Lung (tissue), 12 donors: ENCODE data around the gene ITPKB. TPM values are rescaled to one million over a fixed set of nuclear protein-coding genes. Genes with fewer than 3 reads are reported as not detected.
A peak's percentile ranks its signal among the peaks of the same experiment; 100 is the strongest.

ENCODE experiments used
- ATAC-seq: fragments of 200-7000 bp; cut with Tn5 transposase; one replicate; pipeline ENCODE4 v1.9.1; 2020; ENCODE audit warnings: moderate number of reproducible peaks; ENCODE audit not compliant: insufficient read depth, low FRiP score
- DNase-seq, 3 donors: peaks; one replicate each; pipeline ENCODE4 v3.0.0-alpha.2; 2013 to 2017
- H3K27ac ChIP-seq, 2 donors: one replicate each; pipeline ENCODE4 v1.5.1; 2013; ENCODE audit warnings: mild to moderate bottlenecking in 2 of 2, moderate library complexity in 2 of 2, control low read depth in 1 of 2, inconsistent platforms in 1 of 2, low read depth in 1 of 2, low read length in 1 of 2
- H3K27me3 ChIP-seq, 3 donors: one replicate each; pipeline ENCODE4 v1.5.1; 2013; ENCODE audit warnings: low read length in 2 of 3; ENCODE audit not compliant: control insufficient read depth in 3 of 3, insufficient read depth in 3 of 3
- H3K36me3 ChIP-seq, 4 donors: one replicate each; pipeline ENCODE4 v1.5.1; 2013; ENCODE audit warnings: low read length in 4 of 4, mild to moderate bottlenecking in 1 of 4, moderate library complexity in 1 of 4; ENCODE audit not compliant: control insufficient read depth in 4 of 4, insufficient read depth in 4 of 4
- H3K4me1 ChIP-seq, 5 donors: one replicate each; pipeline ENCODE4 v1.5.1; 2013; ENCODE audit warnings: low read length in 5 of 5, mild to moderate bottlenecking in 2 of 5, moderate library complexity in 1 of 5; ENCODE audit not compliant: control insufficient read depth in 5 of 5, insufficient read depth in 5 of 5
- H3K4me3 ChIP-seq: one replicate; pipeline ENCODE4 v1.5.1; 2013; ENCODE audit warnings: mild to moderate bottlenecking, control low read depth, moderate library complexity
- H3K9ac ChIP-seq, 2 donors: one replicate each; pipeline ENCODE4 v1.5.1; 2013; ENCODE audit warnings: low read length in 2 of 2, control low read depth in 1 of 2; ENCODE audit not compliant: insufficient read depth in 1 of 2
- H3K9me3 ChIP-seq, 4 donors: one replicate each; pipeline ENCODE4 v1.5.1; 2013; ENCODE audit warnings: low read length in 3 of 4, mild to moderate bottlenecking in 1 of 4, moderate library complexity in 1 of 4; ENCODE audit not compliant: control insufficient read depth in 4 of 4, insufficient read depth in 3 of 4
- WGBS, 2 donors: extraction: QIAGEN DNeasy Blood & Tissue Kit; methylation state at CpG; one replicate each; pipeline ENCODE4 v1.1.7; 2013; 5-methylcytosine and 5-hydroxymethylcytosine counted together
- polyA plus RNA-seq, 2 donors: library from polyadenylated mRNA; stranded (reverse); fragments of 200-250 nt; gene quantifications; one replicate each; pipeline ENCODE4 v1.2.1, GENCODE V29; 2013
- total RNA-seq, 2 donors: library from RNA; depleted of rRNA in 1 of 2; stranded (reverse); fragments of >200 nt in 1 of 2; gene quantifications; one replicate each; pipeline ENCODE4 v1.2.1, GENCODE V29; 2014 to 2021
- TF ChIP-seq, protein P1 (sequence below): IDR thresholded peaks from 2 replicates; pipeline ENCODE4 v1.5.1; 2012; ENCODE audit warnings: mild to moderate bottlenecking; ENCODE audit errors: control extremely low read depth, extremely low read depth
- donor health status: control.
- donor health status: control.
- donor health status: Bipolar disorder and iron deficiency.
- donor health status: healthy.
- donor health status: DM: yes; HTN: yes; CAD: no.

ITPKB gene
- total and polyA plus RNA-seq, 4 donors, result 9.9 to 46.6 (median 28.1) TPM

DNA sequence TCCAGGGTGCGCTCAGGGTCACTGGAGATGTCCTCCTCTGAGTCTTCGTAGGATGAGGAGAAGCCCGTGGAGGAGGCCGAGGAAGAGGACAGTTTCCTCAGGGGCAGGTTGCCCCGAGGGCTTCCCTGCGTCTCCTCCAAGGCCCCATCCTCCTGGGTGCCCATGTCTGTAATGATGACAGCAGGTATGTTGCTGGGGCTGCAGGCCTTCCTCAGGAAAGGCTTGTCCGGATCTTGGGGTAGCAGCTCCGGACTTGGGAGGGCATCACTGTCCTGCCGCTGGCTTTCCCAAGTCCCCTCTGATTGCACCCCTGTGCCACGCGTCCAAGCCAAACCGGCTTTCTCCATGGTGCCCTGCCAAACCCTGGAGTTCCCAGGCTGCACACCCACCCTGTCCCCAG, 3.5 kb downstream of the ITPKB start:
- H3K4me3 ChIP-seq, result peak overlapping the region; percentile 38
- H3K36me3 ChIP-seq, result peaks cover 0 to 18% (median 13%) of the 10 kb centered on the region in 4 donors
- DNase-seq (no peak), ATAC-seq (no peak)
- peaks cover 0 to 2% (median 0%) of the 10 kb centered on the region in 4 donors for H3K9me3 ChIP-seq
- H3K27me3 ChIP-seq, result no peaks in the 10 kb centered on the region
- TF ChIP-seq, protein P1, sequence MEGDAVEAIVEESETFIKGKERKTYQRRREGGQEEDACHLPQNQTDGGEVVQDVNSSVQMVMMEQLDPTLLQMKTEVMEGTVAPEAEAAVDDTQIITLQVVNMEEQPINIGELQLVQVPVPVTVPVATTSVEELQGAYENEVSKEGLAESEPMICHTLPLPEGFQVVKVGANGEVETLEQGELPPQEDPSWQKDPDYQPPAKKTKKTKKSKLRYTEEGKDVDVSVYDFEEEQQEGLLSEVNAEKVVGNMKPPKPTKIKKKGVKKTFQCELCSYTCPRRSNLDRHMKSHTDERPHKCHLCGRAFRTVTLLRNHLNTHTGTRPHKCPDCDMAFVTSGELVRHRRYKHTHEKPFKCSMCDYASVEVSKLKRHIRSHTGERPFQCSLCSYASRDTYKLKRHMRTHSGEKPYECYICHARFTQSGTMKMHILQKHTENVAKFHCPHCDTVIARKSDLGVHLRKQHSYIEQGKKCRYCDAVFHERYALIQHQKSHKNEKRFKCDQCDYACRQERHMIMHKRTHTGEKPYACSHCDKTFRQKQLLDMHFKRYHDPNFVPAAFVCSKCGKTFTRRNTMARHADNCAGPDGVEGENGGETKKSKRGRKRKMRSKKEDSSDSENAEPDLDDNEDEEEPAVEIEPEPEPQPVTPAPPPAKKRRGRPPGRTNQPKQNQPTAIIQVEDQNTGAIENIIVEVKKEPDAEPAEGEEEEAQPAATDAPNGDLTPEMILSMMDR, result no peak
- 70 to 84% methylated on average over 11 to 12 of the region's 12 CpGs for WGBS, 2 donors
- no peak overlapping the region for H3K9ac ChIP-seq
- peak overlapping the region in 1 of 2 donors; percentile 59 for H3K27ac ChIP-seq
- peaks cover 8 to 47% (median 14%) of the 10 kb centered on the region in 5 donors for H3K4me1 ChIP-seq

DNA sequence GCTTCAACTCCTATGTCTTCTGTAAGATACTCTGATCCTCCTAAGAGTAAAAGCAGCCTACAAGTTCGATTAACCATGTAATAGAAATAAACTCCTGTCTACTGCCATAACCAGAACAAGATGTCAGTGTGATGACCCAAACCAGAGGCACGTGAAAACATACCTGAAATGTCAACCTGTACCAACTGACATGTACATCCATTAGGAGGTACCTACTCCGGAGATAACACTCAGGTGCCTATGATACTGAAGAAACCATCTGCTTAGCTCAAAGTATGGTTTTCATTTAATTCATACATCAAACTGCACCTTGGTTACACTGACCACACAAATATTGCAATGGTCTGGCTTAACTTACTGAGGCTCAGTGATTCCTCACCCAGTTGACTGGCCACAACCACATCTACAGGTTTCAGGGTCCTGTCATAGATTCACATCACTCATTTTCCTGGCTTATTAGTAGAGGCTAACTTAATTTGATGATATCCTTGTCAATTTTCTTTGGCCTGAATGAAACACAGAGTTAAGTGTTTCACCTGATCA, 4.4 kb downstream of the ITPKB start:
- DNase-seq (no peak), ATAC-seq (no peak)
- peak overlapping the region in 1 of 2 donors; percentile 9 for H3K9ac ChIP-seq
- peaks cover 8 to 41% (median 16%) of the 10 kb centered on the region in 5 donors for H3K4me1 ChIP-seq
- H3K27ac ChIP-seq, result no peak overlapping the region
- H3K9me3 ChIP-seq, result peaks cover 0 to 2% (median 0%) of the 10 kb centered on the region in 4 donors
- TF ChIP-seq, protein P1, result no peak
- H3K4me3 ChIP-seq, result peak overlapping the region; percentile 38
- H3K27me3 ChIP-seq, result no peaks in the 10 kb centered on the region
- 64 to 77% methylated on average over 3 of the region's 3 CpGs for WGBS, 2 donors
- H3K36me3 ChIP-seq, result peaks cover 0 to 21% (median 13%) of the 10 kb centered on the region in 4 donors

DNA sequence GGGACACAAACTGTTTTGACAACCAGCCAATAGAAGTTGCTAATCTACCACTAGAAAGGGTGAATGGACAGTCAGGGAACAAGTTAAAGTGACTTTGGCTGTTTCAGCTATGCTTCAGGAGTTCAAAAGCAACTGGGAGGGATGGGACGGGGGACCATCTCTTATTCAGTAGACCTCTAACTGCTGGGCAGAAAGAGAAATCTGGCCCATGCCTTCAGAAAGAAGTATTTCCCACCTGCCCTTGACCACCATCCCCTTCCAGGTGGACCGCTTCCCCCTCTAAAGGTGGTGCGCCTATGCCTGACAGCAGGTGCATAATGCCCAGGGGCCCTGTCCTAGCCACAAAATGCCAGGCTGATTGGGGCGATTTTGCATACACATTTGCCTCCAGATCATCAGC, 5.2 kb downstream of the ITPKB start:
- peaks cover 0 to 2% (median 0%) of the 10 kb centered on the region in 4 donors for H3K9me3 ChIP-seq
- no peak overlapping the region for H3K27ac ChIP-seq
- H3K4me1 ChIP-seq, result peaks cover 8 to 38% (median 16%) of the 10 kb centered on the region in 5 donors
- DNase-seq (no peak), ATAC-seq (no peak)
- peaks cover 0 to 21% (median 13%) of the 10 kb centered on the region in 4 donors for H3K36me3 ChIP-seq
- no peak overlapping the region for H3K9ac ChIP-seq
- H3K4me3 ChIP-seq, result peak overlapping the region; percentile 40
- TF ChIP-seq, protein P1, result no peak
- 78 to 87% methylated on average over 4 of the region's 4 CpGs for WGBS, 2 donors
- no peaks in the 10 kb centered on the region for H3K27me3 ChIP-seq
